Kasumi-1 (cell line): Measurements from ENCODE around the gene ATXN3.
"Not testable (repeated sequence)": the region's sequence is repeated elsewhere in the genome, so short reads cannot be mapped to it uniquely, and the experiment has no call there.

ENCODE experiments used
- DNase-seq, 2 experiments: peaks; one replicate each; lab custom pipeline; 2025; lab: John Stamatoyannopoulos, UW

The ATXN3 gene

DNA sequence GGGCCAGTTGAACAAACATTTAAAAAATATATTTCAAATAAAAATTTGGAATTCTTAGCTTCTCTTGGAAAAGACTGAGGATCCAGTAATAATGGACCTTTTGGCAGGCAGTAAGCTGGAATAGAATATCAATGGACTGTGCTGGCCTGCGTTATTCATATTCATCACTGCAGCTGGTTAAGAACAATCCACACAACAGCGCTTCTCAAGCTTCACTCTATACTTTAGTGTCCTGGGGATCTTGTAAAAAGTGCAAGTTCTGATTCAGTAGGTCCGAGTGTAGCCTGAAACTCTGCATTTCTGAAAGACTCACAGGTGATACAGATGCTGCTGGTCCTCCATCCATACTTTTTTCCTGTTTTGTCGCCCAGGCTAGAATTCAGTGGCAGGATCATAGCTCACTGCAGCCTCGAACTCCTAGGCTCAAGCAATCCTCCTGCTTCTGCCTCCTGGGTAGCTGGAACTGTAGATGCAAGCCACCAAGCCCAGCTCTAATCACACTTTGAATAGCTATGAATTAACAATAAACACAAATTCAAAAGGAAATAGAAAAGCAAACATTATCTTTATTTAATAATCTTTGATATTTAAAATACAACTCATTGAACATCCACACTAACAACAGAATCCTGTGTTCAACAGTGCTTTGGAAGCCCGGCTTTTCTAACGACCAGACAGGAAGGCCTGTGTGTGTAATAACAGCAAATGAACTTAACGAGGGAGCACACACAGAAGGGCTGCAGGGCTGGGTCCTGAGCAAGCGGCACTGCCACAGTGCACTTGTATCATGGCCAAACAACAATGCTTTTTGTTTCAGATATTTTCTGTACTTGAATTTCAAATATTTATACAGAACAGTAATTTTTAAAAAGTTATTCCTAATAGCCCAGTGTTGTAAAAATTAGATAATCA lies 48.1 kb downstream of the ATXN3 start:
- no peak for DNase-seq

DNA sequence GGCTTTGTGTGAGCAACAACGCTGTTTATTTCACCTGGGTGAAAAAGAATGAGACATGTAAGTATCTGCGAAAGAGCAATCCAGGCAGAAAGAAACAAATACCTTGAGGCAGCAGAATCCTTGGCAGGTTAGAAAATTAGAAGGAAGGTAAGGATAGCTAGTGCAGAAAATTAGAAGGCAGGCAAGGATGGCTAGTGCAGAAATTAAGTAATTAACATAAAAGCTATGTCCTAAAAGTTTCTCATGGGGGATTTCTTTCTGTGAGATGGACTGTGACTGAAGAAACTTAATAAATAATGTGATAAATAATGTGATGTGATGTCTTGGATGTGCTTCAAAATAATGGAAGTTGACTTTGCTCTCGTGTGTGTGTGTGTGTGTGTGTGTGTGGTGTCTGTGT lies 56.6 kb downstream of the ATXN3 start:
- no peak for DNase-seq

DNA sequence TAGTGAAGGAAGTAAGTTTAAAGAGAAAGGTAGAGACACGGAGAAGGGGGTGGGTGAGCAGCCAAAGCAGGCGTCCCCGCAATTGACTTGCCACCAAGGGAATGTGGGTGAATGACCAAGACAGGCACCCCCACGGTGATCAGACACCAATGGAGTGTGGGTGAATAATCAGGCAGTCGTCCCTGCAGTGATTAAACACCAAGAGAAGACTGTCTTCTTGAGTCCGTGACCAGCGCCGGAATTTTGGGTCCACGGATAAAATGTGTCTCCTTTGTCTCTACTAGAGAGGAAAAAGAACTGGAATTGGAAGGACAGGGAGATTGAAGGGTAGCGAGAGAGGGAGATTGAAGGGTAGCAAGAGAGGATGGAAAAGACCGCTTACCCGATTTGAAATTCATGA lies 57.2 kb downstream of the ATXN3 start:
- DNase-seq = not testable (repeated sequence)

DNA sequence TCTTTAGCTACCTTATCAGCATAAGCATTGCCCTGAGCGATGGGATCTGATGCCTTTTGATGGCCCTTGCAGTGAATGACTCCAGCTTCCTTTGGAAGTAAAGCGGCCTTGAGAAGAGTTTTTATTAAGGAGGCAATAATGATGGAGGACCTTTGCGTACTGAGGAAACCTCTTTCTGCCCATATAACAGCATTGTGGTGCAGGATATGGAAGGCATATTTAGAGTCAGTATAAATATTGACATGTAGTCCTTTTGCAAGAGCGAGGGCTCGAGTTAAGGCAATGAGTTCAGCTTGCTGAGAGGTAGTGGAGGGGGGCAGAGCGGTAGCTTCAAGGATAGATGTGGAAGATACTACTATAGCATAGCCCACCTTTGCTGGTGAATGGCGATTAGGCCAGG lies 60.5 kb downstream of the ATXN3 start:
- DNase-seq = not testable (repeated sequence)

DNA sequence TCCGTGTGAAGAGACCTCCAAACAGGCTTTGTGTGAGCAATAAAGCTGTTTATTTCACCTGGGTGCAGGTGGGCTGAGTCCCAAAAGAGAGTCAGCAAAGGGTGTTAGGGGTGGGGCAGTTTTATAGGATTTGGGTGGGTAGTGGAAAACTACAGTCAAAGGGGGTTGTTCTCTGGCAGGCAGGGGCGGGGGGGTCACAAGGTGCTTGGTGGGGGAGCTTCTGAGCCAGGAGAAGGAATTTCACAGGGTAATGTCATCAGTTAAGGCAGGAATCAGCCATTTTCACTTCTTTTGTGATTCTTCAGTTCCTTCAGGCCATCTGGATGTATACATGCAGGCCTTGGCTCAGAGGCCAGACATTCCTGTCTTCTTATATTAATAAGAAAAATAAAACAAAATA lies 64.6 kb downstream of the ATXN3 start:
- DNase-seq = not testable (repeated sequence)

DNA sequence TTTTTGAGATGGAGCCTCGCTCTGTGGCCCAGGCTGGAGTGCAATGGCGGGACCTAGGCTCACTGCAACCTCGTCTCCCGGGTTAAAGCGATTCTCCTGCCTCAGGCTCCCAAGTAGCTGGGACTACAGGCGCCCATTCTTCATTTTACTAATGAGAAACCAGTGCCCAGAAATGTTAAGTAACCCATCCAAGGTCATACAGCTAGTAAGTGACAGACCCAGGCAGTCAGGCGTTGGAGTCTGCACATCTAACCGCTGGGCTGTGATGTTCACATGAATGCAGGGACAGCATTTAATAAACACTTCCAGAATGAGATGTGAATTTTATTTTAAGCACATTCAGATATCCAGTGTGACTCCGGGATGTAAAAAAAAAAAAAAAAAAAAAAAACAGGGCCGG lies 65.2 kb downstream of the ATXN3 start:
- DNase-seq = no peak

DNA sequence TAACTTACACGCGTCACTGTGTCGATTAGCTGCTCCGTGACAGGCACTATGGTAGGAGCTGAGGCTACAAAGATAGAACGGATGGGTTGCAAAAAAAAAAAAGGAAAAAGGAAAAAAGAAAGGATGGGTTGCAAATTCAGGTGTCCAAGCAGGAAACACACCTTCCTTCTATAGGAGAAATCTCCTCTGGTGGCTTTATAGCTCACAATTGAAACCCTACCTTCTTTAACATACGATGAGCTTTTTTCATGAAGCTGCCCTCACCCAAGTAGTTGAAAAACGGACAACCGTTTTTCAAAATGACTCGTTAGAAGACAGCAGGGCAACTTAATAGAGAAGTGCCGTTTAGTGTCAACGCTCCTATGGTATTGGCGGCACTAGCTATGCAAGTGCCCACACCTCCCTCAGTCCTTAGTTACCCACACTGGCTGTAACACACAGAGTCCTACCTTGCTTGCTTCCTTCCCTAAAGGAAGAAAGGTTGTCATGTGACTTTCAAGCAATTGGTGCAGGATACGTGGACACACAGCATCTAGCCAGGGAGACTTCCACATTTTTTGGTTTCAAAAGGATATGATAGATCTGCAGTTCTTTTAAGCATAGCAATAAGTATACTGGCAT lies 65.8 kb downstream of the ATXN3 start:
- peak; percentile 43 to 51 for DNase-seq

DNA sequence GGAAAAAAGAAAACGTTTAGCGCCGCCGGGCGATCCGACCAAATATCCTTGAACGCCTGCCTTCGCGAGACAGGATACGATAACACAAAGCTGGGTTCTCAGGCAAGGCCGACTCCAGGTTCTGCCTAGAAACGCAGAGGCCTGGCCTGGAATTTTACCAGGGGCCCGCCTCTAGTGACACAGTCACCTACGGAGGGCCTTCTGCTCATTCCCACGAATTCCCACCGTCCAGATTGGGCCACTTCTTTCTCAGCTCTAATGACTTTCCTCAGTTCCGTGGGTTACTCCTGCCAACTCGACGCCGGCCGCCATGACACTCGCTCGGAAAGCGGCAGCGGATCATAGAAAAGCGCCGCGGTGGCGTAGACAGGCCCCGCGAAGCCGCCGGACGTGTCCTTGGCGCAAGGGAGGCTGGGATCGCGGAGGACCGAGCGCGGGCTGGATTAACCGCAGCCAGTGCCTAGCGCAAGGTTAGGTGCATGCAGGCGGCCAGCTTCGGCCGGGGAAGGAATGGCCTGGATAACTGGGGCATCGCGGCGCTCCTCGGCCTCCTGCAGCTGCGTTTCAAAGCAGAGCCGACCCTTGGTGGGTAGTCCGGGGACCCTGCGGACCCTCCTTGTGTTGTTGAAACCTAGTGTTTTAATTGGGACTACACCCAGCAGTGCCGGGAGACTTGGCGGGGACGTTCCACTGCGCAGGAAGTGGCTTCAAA lies 66.5 kb downstream of the ATXN3 start, which contains the start of gene TRIP11:
Gene TRIP11, minus strand, starts transcription at position 341 of the 712 bp plus-strand sequence. CDS start 374 bp downstream, outside the sequence.
- DNase-seq = peak; percentile 88 to 89

DNA sequence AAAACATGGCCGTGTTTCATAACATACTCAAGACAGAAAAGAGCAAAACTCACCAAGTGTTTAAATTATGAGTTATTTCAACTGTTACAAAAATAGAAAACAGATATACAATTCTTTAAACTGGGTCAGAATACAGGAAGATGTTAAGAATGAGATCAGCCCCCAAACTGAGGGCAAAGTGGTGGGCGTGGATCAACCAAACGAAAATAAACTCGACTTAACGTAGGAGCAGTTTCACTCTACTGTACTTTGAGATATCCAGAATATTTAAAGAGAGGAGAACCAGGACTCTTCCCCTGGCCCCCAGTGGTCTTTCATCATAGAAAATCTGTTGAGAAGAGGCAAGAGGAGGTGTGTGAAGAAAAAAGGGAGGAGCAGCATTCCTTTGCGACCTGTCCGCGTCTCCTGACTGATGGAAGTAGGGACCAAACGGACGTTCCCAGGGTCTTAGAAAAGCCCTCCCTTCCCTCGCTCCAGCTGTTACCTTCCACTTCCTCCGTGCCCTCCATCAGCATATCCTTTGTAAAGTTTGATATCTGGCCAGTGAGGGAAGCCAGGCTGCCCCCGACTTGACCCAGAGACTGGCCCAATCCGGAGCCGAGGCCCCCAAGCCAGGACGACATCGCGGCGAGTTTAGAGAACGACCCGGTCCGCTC lies 67.2 kb downstream of the ATXN3 start:
- DNase-seq = peak; percentile 51 to 56

DNA sequence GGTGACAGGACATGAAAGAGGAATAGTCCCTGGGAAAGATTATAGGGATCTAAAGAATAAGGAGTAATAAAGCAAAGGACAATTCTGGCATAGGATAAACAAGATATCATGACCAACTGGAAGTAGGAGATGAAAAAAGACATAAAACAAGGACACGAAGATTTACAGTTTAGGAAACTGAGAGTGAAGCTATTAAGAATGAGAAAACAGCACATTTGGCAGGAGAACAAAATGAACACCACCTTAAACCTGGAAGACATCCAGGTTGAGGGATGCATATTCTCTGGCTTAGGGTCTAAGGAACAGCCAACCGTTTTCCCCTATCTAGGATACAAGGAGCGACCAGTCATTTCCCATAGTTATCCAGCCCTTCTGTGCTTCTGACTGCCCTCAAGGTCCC lies 68.4 kb downstream of the ATXN3 start:
- DNase-seq = no peak

DNA sequence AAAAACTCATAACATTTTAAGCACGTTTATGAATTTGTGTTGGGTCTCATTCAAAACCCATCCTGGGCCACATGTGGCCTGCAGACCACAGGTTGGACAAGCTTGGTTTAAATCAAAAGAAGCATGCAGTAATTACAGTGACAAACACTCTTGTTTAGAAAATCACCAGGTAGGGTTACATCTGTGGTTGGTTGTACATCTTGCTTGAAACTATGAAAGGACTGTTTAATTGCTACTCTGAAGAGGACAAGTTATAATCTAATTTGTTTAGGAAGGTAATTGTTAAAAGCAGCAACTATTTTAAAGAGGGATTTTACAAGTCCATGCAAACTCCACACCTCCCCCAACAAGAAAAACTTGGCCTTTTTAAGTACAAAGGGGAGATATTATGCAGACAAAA lies 70.5 kb downstream of the ATXN3 start:
- DNase-seq = no peak

DNA sequence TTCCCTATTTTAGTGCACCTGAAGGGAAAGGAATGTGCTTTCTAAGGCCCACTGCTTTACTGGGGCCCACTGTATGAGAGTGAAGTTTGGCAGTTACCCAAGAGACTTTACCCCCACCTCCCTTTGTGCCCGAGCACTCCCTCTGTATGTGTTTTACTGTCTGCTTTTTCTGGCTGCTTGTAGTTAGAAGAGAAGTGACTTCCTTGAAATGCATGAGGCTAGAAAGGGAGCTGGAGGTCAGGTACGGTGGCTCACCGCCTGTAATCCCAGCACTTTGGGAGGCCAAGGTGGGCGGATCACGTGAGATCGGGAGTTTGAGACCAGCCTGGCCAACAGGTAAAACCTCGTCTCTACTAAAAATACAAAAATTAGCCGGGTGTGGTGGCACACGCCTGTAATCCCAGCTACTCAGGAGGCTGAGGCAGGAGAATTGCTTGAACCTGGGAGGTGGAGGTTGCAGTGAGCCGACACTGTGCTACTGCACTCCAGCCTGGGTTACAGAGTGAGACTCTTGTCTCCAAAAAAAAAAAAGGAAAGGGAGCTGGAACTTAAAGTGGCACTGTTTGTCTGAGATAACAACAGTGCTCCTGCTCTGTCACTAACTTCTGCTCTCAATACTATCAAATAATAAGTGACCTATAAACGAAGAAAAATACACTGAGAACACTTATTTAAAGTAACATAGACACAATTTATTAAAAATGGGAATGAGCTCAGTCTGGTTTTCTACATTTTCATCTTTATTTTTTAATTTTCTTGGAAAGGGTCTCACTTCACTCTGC lies 72.3 kb downstream of the ATXN3 start:
- DNase-seq = no peak

DNA sequence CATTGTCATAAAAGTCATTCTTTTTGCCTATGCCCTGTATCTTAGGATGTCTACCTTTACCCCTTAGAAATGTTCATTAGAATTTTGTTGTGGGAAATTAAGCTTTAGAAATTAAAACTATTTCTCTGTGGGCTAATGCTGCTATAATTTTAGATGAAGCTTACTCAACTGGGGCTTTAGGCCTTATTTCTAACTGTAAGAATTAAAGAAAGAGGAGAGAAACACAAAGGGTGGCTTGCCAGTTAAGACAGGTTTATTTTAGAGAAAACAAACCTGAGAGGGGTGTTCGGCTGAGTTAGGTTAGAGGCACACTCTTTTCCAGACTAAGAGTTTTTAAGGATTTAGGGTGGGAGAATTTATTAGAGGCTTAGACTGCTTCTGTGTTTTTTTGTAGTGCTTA lies 72.9 kb downstream of the ATXN3 start:
- no peak for DNase-seq

DNA sequence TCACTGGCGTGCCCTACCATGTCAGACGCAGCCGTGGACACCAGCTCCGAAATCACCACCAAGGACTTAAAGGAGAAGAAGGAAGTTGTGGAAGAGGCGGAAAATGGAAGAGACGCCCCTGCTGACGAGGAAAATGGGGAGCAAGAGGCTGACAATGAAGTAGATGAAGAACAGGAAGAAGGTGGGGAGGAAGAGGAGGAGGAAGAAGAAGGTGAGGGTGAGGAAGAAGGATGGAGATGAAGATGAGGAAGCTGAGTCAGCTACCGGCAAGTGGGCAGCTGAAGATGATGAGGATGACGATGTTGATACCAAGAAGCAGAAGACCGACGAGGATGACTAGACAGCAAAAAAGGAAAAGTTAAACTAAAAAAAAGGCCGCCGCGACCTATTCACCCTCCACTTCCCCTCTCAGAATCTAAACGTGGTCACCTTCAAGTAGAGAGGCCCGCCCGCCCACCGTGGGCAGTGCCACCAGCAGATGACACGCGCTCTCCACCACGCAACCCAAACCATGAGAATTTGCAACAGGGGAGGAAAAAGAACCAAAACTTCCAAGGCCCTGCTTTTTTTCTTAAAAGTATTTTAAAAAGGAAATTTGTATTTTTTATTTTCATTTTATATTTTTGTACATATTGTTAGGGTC lies 79.7 kb downstream of the ATXN3 start:
- DNase-seq = no peak

DNA sequence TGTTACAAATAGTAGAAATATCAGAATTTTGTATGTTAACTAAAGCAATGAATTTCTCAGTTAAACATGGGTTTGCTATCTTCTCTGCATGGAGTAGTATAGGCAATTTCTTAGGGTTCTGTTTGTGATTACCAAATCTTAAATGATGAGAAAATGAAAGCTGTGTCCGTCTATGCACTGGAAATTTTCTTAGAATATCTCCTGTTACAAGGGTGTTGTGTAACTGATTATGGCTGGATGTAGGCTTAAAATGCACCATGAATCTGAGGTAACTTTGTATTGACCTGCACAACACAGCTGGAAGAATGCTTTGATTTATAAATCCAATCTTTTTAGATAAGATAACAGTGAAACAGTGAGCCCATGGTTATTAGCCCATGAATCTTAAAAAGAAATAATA lies 84.3 kb downstream of the ATXN3 start:
- no peak for DNase-seq

DNA sequence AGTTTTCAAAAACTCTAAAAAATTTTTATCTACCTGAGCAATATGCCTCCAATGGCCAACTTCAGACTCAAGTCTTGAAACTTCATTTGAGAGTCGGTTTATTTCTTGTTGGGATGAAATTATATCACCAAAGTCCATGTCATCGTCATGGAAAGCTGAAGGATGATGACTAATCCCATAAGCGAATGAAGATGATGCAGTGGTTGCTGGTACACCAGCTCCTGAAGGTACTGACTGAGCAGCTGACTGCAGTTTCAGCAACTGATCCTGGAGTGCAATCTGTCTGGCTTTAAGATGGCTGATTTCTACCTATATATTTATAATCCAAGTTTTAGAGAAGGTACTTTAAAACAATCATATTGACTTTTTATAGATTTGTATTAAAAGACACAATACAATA lies 84.9 kb downstream of the ATXN3 start:
- no peak for DNase-seq

DNA sequence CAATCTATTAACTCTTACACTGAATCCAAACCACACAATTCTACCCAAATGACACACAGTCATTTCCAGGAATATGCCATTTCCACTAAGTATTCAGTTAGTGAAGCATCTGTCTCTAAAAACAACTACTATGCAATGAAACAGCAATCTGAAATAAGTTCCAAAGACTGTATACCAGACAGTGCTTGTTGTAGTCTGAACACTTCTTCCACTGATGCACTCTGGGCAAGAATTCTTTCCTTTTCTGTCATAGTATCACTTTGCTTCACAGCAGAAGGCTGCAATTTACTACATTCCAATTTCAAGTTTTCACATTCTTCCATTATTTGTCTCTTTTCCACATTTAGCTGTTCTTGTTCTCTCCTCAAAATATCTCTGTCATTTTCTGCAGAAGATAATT lies 92.3 kb downstream of the ATXN3 start:
- DNase-seq = no peak

DNA sequence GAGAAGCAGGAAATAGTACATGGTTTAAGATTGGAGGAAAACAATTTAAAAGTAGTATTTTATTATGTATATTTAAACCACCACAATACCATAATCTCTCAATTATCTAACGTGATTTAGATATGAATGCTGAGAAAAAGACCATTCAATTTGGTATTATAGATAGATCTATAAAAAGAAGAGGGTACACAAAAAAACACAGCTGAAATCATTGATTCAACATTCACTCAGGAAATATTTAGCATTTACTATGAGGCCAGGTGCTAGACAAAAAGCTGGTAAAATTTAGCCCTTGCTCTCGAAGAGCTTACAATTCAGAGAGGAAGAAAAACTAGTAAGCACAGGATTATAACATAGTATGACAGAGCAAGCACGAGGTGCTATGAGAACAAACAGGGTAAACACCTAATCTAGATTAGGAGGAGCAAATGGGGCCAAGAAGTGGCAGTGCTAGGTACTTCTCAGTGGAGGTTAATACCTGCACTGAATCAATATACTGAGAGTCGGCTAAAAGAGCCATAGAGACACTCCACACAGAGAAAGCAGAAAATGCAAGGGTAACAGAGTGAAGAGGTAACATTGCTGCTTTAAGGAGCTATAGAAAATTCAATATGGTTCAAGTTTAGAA lies 94.1 kb downstream of the ATXN3 start:
- no peak for DNase-seq

DNA sequence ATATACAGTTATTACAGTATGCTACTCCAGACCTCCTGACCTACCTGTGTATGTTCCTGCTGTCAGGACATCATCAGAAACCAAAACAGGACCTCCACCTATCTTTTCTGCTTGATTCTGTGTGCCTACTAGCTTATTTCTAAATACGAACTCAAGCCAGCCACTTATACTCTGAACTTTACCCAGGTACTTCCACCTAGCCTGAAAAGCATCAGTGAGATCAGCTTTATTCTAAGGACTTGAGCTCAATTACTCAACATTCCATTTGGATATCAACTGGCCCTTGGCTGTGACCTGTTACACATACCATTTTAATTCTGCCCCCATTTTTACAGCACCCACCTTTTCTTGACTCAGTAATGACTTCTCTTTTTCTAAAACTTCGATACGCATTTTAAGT lies 95.7 kb downstream of the ATXN3 start:
- DNase-seq = no peak

DNA sequence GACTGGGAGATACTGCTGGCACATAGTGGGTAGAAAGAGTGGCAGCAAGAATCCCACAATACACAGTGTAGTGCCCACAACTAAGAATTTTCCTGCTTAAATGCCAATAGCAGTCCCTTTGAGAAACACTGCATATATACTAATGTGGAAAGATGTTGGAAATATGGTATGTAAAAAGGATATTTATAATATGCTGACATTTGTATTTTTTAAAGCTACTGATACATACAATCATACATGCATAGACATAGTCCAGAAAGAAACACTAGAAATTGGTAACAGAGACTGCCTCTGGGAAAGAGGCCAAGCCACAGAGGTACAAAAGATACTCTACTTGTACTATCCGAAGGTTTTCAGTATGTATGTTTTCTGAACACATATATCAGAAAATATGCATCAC lies 96.8 kb downstream of the ATXN3 start:
- no peak for DNase-seq
